DND-41 (cell line): ENCODE results near the gene KIAA1671.

Experiments
- ATAC-seq: fragments of 200-7000 bp; cut with Tn5 transposase; 3 replicates; pipeline ENCODE4 v1.9.1; 2021; ENCODE audit warnings: low read depth; ENCODE audit not compliant: insufficient read depth
- DNase-seq: peaks from one replicate; pipeline ENCODE4 v3.0.0-alpha.2; 2020
- H2AFZ ChIP-seq: 2 replicates; pipeline ENCODE4 v1.6.0; 2012; ENCODE audit warnings: low read depth, low read length
- H3K27ac ChIP-seq: 2 replicates; pipeline ENCODE4 v1.5.1; 2012; ENCODE audit warnings: low read length, inconsistent platforms
- H3K27me3 ChIP-seq: fragments of 200-600 bp; sonication (generic); 2 replicates; pipeline ENCODE4 v1.6.0; 2012; ENCODE audit warnings: low read length, mild to moderate bottlenecking, inconsistent platforms; ENCODE audit not compliant: insufficient read depth, poor library complexity
- H3K36me3 ChIP-seq: 2 replicates; pipeline ENCODE4 v1.5.1; 2012; ENCODE audit warnings: low read length, inconsistent platforms; ENCODE audit not compliant: insufficient read depth
- H3K4me1 ChIP-seq: 2 replicates; pipeline ENCODE4 v1.5.1; 2012; ENCODE audit warnings: mild to moderate bottlenecking, low read length; ENCODE audit not compliant: insufficient read depth
- H3K4me2 ChIP-seq: 2 replicates; pipeline ENCODE4 v1.6.0; 2012; ENCODE audit warnings: mild to moderate bottlenecking, moderate library complexity, low read length, inconsistent platforms; ENCODE audit not compliant: insufficient read depth
- H3K4me3 ChIP-seq, 2 experiments: fragments of 200-600 bp in 1 of 2; shearing (Covaris generic) in 1 of 2; 2 replicates each; pipeline ENCODE4 v1.5.1; 2012 to 2016; ENCODE audit warnings: inconsistent platforms in 2 of 2, low read length in 2 of 2, mild to moderate bottlenecking in 2 of 2, low read depth in 1 of 2, moderate library complexity in 1 of 2
- H3K79me2 ChIP-seq: 2 replicates; pipeline ENCODE4 v1.6.0; 2012; ENCODE audit warnings: low read length, inconsistent platforms; ENCODE audit not compliant: insufficient read depth
- H3K9ac ChIP-seq: 2 replicates; pipeline ENCODE4 v1.6.0; 2012; ENCODE audit warnings: low read depth, mild to moderate bottlenecking, inconsistent platforms, low read length, moderate library complexity
- H3K9me3 ChIP-seq: 2 replicates; pipeline ENCODE4 v1.5.1; 2012; ENCODE audit warnings: low read length, moderate library complexity, mild to moderate bottlenecking, inconsistent platforms; ENCODE audit not compliant: insufficient read depth, severe bottlenecking
- H4K20me1 ChIP-seq: 2 replicates; pipeline ENCODE4 v1.6.0; 2012; ENCODE audit warnings: low read length; ENCODE audit not compliant: insufficient read depth
- CTCF ChIP-seq: IDR thresholded peaks from 2 replicates; pipeline ENCODE4 v1.5.1; 2012; ENCODE audit warnings: borderline replicate concordance, low read length, moderate library complexity, mild to moderate bottlenecking; ENCODE audit not compliant: poor library complexity, severe bottlenecking; ENCODE audit errors: extremely low read depth
- EZH2 ChIP-seq: IDR thresholded peaks from 3 replicates; pipeline ENCODE4 v1.6.1; 2012; ENCODE audit warnings: borderline replicate concordance, low read depth, mild to moderate bottlenecking, moderate library complexity, low read length, inconsistent platforms; ENCODE audit not compliant: severe bottlenecking

KIAA1671 gene

DNA sequence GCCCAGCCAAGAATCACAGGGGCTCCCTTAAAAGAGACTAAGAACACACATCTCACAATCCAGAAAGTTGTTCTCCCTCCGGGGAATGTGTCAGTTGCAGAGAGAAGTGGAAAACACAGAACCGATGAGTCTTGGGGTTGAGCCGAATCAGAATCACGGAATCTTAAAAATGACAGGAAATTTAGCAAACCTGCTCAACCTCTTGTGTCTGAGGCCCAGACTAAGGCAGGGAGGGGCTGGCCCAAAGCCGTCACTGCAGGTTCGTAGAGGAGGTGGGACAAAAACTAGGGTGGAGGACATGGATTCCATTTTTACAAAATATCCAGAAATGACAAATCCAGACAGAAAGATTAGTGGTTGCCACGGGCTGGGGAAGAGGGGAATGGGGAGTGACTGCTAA lies 63.8 kb downstream of the KIAA1671 start:
- no peak overlapping the region for H3K4me3 ChIP-seq
- H2AFZ ChIP-seq = no peak overlapping the region
- H3K27ac ChIP-seq = no peak overlapping the region
- H3K4me1 ChIP-seq = no peaks in the 10 kb centered on the region
- TF ChIP-seq CTCF (no peak), EZH2 (no peak)
- H3K27me3 ChIP-seq = peaks cover 13% of the 10 kb centered on the region
- no peak overlapping the region for H3K4me2 ChIP-seq
- H4K20me1 ChIP-seq = no peaks in the 10 kb centered on the region
- no peak for DNase-seq
- no peaks in the 10 kb centered on the region for H3K9me3 ChIP-seq
- H3K36me3 ChIP-seq = no peaks in the 10 kb centered on the region
- ATAC-seq = no peak
- no peak overlapping the region for H3K9ac ChIP-seq
- no peaks in the 10 kb centered on the region for H3K79me2 ChIP-seq

DNA sequence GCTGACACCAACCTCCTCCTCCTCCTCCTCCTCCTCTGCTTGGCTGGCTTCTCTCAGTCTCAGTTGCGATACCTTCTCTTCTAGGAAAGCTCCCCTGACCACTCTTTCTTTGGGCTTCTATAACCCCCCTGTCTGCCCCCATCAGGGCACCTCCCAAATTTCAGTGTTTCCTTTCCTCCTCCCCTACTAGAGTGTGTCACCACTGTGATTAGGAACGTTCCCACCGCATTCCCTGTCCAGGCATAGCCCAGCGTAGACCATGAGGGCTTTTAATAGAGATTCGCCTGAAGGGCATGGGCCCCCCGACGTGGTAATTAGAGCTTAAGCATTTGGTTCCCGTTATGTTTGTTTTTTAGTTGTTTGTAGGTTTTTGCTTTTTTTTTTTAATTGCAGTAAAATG lies 65.5 kb downstream of the KIAA1671 start:
- Histone ChIP-seq H3K79me2 (no peaks in the 10 kb centered on the region), H3K27ac (no peak overlapping the region), H3K36me3 (no peaks in the 10 kb centered on the region), H2AFZ (no peak overlapping the region), H3K4me3 (no peak overlapping the region), H3K4me1 (no peaks in the 10 kb centered on the region), H3K9ac (no peak overlapping the region), H3K9me3 (no peaks in the 10 kb centered on the region), H3K4me2 (no peak overlapping the region), H3K27me3 (peaks cover 13% of the 10 kb centered on the region), H4K20me1 (no peaks in the 10 kb centered on the region)
- DNase-seq = no peak
- TF ChIP-seq CTCF = no peak
- no peak for TF ChIP-seq EZH2
- no peak for ATAC-seq

GRCh38 chr22:25019427-25020184 lies 67.1 kb downstream of the KIAA1671 start:
- Histone ChIP-seq H3K4me1 (no peaks in the 10 kb centered on the region), H3K79me2 (no peaks in the 10 kb centered on the region), H2AFZ (no peak overlapping the region), H3K27ac (no peak overlapping the region), H3K4me3 (no peak overlapping the region), H3K9ac (no peak overlapping the region), H3K36me3 (no peaks in the 10 kb centered on the region), H3K4me2 (no peak overlapping the region), H3K9me3 (no peaks in the 10 kb centered on the region), H4K20me1 (no peaks in the 10 kb centered on the region), H3K27me3 (peaks cover 17% of the 10 kb centered on the region)
- DNase-seq (no peak), ATAC-seq (no peak)
- no peak for TF ChIP-seq EZH2
- TF ChIP-seq CTCF = no peak
